HG03103 (cell line): ENCODE results near the gene U2SURP.
"Not testable (repeated sequence)": the region's sequence is repeated elsewhere in the genome, so short reads cannot be mapped to it uniquely, and the experiment has no call there.

Experiments used
- ATAC-seq: cut with Tn5 transposase; IDR thresholded peaks from one replicate; pipeline ENCODE4 v1.9.1; 2021; ENCODE audit warnings: low read depth; ENCODE audit not compliant: unreplicated experiment

Gene U2SURP

GRCh38 chr3:143067201-143067600, 65.8 kb downstream of the U2SURP start:
- ATAC-seq, result no peak

GRCh38 chr3:143068059-143068458, 66.7 kb downstream of the U2SURP start:
- no peak for ATAC-seq

- ATAC-seq, result no peak
Measured at GRCh38 chr3:143070977-143071551, 69.7 kb downstream of the U2SURP start.

GRCh38 chr3:143071776-143072175, 70.4 kb downstream of the U2SURP start:
- no peak for ATAC-seq

DNA sequence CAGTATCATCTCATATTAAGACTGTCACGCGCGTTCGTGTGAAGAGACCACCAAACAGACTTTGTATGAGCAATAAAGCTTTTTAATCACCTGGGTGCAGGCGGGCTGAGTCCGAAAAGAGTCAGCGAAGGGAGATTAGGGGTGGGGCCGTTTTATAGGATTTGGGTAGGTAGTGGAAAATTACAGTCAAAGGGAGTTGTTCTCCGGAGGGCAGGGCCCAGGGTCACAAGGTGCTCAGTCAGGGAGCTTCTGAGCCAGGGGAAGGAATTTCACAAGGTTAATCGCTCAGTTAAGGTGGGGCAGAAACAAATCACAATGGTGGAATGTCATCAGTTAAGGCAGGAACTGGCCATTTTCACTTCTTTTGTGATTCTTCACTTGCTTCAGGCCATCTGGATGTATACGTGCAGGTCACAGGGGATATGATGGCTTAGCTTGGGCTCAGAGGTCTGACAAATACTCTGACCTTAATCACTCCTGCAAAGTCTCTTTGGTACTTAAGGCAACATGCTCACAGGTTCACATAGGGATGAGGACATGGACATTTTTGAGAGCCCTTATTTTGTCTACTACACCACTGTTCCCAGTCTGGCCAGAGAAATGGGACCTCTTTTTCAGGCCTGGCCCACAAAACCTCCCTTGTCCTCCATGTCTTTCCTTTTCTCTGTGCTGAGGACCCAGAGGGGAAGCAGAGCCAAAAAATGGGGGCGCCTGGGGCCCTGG, 71.1 kb downstream of the U2SURP start:
- not testable (repeated sequence) for ATAC-seq

DNA sequence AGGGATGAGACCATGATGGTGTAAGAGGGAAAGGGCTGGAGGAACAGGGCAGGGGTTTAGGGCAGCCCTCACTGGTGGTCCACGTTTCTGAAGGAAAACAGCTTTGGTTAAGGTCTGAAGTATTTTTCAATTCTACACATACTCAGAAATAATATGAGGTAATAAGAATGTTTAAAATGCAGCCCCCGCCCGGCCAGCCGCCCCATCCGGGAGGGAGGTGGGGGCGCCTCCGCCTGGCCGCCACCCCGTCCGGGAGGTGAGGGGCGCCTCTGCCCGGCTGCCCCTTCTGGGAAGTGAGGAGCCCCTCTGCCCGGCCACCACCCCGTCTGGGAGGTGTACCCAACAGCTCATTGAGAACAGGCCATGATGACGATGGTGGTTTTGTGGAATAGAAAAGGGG, 72.2 kb downstream of the U2SURP start:
- ATAC-seq, result not testable (repeated sequence)

DNA sequence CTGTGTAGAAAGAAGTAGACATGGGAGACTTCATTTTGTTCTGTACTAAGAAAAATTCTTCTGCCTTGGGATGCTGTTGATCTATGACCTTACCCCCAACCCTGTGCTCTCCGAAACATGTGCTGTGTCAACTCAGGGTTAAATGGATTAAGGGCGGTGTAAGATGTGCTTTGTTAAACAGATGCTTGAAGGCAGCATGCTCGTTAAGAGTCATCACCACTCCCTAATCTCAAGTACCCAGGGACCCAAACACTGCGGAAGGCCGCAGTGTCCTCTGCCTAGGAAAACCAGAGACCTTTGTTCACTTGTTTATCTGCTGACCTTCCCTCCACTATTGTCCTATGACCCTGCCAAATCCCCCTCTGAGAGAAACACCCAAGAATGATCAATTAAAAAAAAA, 72.6 kb downstream of the U2SURP start:
- ATAC-seq, result not testable (repeated sequence)

DNA sequence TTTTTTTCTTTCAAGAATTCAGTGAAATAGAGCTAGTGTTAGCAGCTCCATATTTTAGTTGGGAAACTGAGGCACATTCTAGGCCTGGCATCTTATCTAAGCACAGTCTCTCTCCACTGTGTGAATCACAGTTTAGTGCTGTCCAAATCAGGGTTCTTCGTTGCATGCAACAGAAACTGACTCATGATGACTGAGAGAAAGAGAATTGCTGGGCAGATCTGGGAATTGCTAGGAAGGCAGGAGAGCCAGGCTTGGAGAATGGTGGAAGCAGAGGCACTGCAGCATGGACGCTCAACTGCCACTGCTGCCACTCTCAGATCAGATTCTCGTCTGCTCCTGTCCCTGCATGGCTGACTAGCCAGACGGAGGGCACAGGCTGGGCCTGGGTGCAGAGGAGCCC, 77.5 kb downstream of the U2SURP start:
- no peak for ATAC-seq

DNA sequence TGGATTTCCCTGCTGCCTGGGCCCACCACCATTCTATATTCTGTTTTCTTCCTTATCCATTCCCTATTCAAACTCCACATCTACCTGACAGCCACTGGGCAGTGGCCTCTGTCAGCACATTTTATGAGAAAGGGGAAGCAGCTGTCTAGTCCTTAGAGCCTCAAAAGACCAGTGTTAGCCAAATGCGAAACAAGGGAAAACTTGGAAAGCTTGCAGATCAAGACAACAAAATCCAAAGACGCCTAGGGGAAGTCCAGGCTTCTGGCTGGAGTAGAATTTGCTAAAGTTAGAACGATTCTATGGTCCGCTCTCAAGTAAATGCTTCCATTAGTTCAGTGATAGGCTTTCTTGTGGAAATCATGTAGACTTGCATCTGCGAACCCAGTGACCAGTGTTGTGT, 78.8 kb downstream of the U2SURP start:
- no peak for ATAC-seq

DNA sequence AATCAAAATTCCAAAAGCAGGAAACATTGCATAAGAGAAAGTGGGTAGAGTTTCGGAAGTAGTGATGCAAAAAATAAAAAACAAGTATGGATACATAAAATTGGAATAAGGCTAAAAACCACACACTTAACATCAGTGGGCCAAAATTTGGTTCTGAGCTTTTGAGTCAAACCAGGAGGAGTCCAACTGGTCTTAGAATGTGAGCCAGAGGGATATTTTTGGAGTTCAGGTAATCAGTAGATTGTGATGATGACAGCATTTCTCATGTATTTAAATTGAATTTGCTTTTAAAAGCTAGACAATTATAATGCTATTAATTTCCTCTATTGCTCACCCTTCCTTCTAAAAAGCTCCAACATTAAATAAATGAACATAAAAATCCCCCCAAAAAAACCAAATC, 80.0 kb downstream of the U2SURP start:
- no peak for ATAC-seq

DNA sequence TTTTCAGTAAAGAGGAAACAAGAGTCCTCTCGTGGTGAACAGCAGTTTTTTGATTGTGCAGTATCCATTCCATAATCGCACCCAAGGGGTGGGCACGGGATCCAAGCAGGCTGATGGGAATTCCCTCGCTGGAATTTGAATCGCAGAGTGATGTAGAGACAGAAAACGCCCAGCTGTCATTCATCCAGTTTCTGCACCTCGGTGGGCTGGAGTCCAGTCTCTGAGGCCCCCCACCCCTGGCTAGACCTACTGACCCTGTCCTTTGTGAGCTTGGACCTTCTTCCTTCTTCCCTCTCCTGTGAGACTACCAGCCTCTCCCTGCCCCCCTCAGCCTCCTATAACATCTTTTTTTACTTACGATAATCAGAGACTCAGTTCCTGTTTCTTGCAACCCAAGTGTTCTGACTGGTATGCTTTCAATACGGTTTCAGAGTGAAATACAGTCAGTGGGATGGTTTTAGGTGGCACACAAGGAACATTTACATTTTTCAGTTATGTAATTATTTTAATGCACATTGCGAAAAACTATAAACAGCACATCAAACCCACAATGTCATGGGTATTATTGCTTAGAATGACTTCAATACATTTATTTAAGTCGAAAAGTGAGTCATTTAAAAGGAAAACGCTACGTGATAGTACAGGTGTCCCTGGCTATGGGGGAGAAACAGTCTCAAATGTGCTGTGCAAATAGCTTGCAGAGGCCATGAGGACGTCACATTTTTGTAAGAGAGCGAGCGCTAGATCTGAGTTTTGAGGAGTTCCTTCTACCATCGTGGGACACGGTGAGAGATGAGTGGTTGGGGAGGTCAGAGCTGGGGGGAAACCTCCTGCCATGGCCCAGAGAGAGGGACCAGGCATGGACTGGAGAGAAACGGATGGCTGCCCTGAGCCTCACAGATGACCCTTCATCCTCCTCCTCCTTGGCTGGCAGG, 80.7 kb downstream of the U2SURP start:
- ATAC-seq, result peak; percentile 72

- ATAC-seq, result no peak
Measured at GRCh38 chr3:143083781-143084180, 82.4 kb downstream of the U2SURP start.

- peak; percentile 57 for ATAC-seq
Measured at GRCh38 chr3:143084856-143085731, 83.7 kb downstream of the U2SURP start.

DNA sequence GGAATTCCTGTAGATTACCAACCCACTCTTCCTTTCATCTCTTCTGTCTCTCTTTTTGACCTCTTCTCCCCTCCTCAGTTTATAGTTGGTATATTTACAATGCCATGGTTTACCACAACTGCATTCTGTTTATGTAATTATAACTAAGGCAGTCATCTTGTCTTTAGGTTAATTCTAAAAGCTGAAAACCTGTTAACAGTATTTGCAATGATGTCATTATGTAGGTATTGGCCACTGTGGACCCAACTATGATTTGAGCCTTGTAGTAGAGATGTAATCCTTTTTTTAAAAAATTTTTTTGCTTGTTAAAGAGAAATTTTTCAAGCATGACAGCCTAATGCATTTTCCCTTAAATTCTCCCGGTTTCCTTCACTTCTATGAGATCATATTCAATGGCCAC, 87.5 kb downstream of the U2SURP start:
- ATAC-seq, result no peak

DNA sequence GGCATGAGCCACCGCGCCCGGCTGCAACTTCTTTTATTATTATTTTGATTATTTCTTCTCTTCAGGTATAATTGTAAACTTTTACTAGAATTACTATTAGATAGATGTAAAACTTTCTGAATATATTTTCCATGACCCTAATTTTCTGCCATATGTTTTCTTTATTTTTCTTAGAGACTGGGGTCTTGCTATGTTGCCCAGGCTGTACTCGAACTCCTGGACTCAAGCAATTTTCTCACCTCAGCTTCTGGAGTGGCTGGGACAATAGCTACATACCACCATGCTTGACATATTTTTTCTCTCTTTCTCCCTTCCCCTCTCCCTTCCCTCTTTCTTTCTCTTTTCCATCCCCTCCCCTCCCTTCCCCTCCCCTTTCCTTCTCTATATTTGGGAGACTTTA, 88.6 kb downstream of the U2SURP start:
- ATAC-seq, result no peak

DNA sequence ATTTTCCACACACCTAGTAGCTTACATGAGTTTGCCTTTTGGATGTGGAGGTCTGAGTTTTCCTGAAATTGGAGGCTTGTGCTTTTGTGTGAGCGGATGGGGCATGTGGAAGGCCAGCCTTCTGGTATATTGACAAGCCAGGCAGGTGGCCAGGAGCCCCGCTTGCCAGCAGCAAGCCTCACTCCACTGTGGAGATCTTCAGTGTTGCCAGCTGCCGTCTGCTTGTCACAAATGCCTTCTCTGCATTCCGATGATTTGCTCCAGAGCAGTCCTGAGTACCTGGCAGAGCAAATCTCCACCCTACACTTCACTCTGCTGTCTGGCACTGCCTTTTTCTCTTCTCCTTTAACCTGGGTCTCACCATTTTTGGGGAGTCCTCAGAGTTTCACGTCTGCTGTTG, 89.1 kb downstream of the U2SURP start:
- no peak for ATAC-seq

- no peak for ATAC-seq
Measured at GRCh38 chr3:143090976-143091837, 89.8 kb downstream of the U2SURP start.

DNA sequence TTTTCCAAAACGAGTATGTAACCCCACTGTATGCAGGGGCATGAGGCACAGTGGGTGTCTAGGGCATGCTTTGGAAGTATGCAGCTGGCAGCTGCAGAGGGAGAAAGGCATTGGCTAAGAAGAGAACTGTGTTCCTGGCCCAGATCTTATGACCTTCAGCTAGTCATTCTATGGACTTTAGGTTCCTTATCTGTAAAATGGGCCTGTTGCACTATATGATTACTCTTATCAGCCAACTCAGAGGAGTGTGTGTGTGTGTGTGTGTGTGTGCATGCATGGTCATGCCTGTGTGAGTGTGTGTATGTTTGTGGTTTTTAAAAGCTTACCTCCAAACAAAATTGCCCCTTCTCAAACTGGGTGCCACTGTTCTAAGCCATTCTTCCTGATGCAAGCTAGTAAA, 90.8 kb downstream of the U2SURP start:
- ATAC-seq, result no peak

DNA sequence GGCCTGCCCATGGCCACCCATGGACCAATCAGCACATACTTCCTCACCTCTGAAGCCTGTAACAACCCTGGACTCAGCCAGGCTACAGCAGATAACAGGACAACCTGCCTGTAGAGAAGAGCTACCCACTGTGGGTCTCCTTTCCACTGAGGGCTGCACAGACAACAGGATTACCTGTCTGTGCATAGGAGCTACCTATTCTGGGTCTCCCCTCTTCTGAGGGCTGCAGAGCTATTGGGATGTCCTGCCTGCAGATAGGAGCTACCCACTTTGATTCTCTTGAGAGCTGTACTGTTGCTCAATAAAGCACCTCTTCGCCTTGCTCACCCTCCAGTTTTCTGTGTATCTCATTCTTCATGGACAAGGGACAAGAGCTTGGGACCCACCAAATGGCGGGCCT, 94.4 kb downstream of the U2SURP start:
- no peak for ATAC-seq
